ENCODE measurements around the gene AKAP8. TPM values are rescaled to one million over a fixed set of nuclear protein-coding genes. Genes with fewer than 3 reads are reported as not detected.
"Not testable (repeated sequence)": the region's sequence is repeated elsewhere in the genome, so short reads cannot be mapped to it uniquely, and the experiment has no call there.

AKAP8 gene
- total RNA-seq, 4 donors from 2014 or later: 17.4 to 32.4 (median 21.7) TPM

- no peak for TF ChIP-seq POLR2A (IDR thresholded peaks at IDR 0.05)
- no peak for TF ChIP-seq CTCF (IDR thresholded peaks at IDR 0.05)
- H3K36me3 ChIP-seq: peaks cover 15 to 80% (median 57%) of the 10 kb centered on the region in 3 donors
- H3K4me3 ChIP-seq: no peak overlapping the region
- no peak for DNase-seq
- 79 to 81% methylated on average over 25 to 27 of the region's 27 CpGs for WGBS, 2 donors
- intact Hi-C loops (cut with DNase I): no loop called here
- no peak overlapping the region for H3K27ac ChIP-seq
- H3K9me3 ChIP-seq: no peaks in the 10 kb centered on the region
- peaks cover 0 to 5% (median 0%) of the 10 kb centered on the region in 3 donors for H3K4me1 ChIP-seq
- H3K27me3 ChIP-seq: no peaks in the 10 kb centered on the region
Measured at GRCh38 chr19:15354566-15355296, 24.9 kb downstream of the AKAP8 start.

- no peak for TF ChIP-seq POLR2A (IDR thresholded peaks at IDR 0.05)
- no peak for TF ChIP-seq CTCF (IDR thresholded peaks at IDR 0.05)
- Histone ChIP-seq H3K4me1 (no peaks in the 10 kb centered on the region), H3K9me3 (no peaks in the 10 kb centered on the region), H3K27me3 (no peaks in the 10 kb centered on the region), H3K4me3 (no peak overlapping the region), H3K27ac (no peak overlapping the region), H3K36me3 (peaks cover 14 to 72% (median 50%) of the 10 kb centered on the region in 3 donors)
- no peak for DNase-seq
- WGBS, 2 donors: 56 to 82% methylated on average over 4 of the region's 4 CpGs
- intact Hi-C loops (cut with DNase I): no loop called here
Measured at GRCh38 chr19:15353908-15354307, 25.7 kb downstream of the AKAP8 start.

- H3K27me3 ChIP-seq; H3K4me1 ChIP-seq; DNase-seq; H3K27ac ChIP-seq; H3K9me3 ChIP-seq; H3K4me3 ChIP-seq; intact Hi-C loops (cut with DNase I): not testable (repeated sequence)
- H3K36me3 ChIP-seq: peaks cover 8 to 58% (median 38%) of the 10 kb centered on the region in 3 donors
- 84 to 90% methylated on average over 6 to 7 of the region's 8 CpGs for WGBS, 2 donors
Measured at GRCh38 chr19:15352535-15352934, 27.1 kb downstream of the AKAP8 start.

- peaks cover 0 to 26% (median 0%) of the 10 kb centered on the region in 3 donors for H3K36me3 ChIP-seq
- H3K4me1 ChIP-seq; H3K27me3 ChIP-seq; DNase-seq; H3K4me3 ChIP-seq; intact Hi-C loops (cut with DNase I); H3K27ac ChIP-seq; H3K9me3 ChIP-seq: not testable (repeated sequence)
- WGBS, 2 donors: 94% methylated on average over 11 of the region's 11 CpGs
Measured at GRCh38 chr19:15341328-15341727, 38.3 kb downstream of the AKAP8 start.

GRCh38 chr19:15340086-15340485 lies 39.5 kb downstream of the AKAP8 start:
- H3K27ac ChIP-seq: no peak overlapping the region
- DNase-seq: no peak
- no peak overlapping the region for H3K4me3 ChIP-seq
- H3K4me1 ChIP-seq: no peaks in the 10 kb centered on the region
- no peaks in the 10 kb centered on the region for H3K9me3 ChIP-seq
- H3K36me3 ChIP-seq: peaks cover 0 to 15% (median 0%) of the 10 kb centered on the region in 3 donors
- intact Hi-C loops (cut with DNase I): no loop called here
- WGBS, 2 donors: 85 to 94% methylated on average over 4 of the region's 4 CpGs
- H3K27me3 ChIP-seq: no peaks in the 10 kb centered on the region
- TF ChIP-seq CTCF (IDR thresholded peaks at IDR 0.05) (no peak), POLR2A (IDR thresholded peaks at IDR 0.05) (no peak)

GRCh38 chr19:15337202-15337601 lies 42.4 kb downstream of the AKAP8 start:
- intact Hi-C loops (cut with DNase I): no loop called here
- Histone ChIP-seq H3K27me3 (no peaks in the 10 kb centered on the region), H3K4me1 (peaks cover 10 to 17% (median 11%) of the 10 kb centered on the region in 3 donors), H3K9me3 (no peaks in the 10 kb centered on the region), H3K4me3 (no peak overlapping the region), H3K27ac (peak overlapping the region in 1 of 4 donors; percentile 28), H3K36me3 (peaks cover 0 to 5% (median 0%) of the 10 kb centered on the region in 3 donors)
- 58 to 78% methylated on average over 8 of the region's 8 CpGs for WGBS, 2 donors
- TF ChIP-seq CTCF (IDR thresholded peaks at IDR 0.05): no peak
- no peak for TF ChIP-seq POLR2A (IDR thresholded peaks at IDR 0.05)
- no peak for DNase-seq

- intact Hi-C loops (cut with DNase I); H3K4me3 ChIP-seq; H3K27me3 ChIP-seq; H3K9me3 ChIP-seq; H3K27ac ChIP-seq; DNase-seq; H3K36me3 ChIP-seq: not testable (repeated sequence)
- peaks cover 10 to 21% (median 11%) of the 10 kb centered on the region in 3 donors for H3K4me1 ChIP-seq
- 80 to 92% methylated on average over 7 of the region's 7 CpGs for WGBS, 2 donors
Measured at GRCh38 chr19:15335992-15336391, 43.6 kb downstream of the AKAP8 start.

All from esophagus squamous epithelium (tissue), 5 donors.